ENCODE measurements around the gene CPT1C. TPM values are rescaled to one million over a fixed set of nuclear protein-coding genes. Genes with fewer than 3 reads are reported as not detected.

Gene CPT1C
- total RNA-seq, 8 experiments from 2014 or later: 4.7 to 65.7 (median 36.3) TPM

DNA sequence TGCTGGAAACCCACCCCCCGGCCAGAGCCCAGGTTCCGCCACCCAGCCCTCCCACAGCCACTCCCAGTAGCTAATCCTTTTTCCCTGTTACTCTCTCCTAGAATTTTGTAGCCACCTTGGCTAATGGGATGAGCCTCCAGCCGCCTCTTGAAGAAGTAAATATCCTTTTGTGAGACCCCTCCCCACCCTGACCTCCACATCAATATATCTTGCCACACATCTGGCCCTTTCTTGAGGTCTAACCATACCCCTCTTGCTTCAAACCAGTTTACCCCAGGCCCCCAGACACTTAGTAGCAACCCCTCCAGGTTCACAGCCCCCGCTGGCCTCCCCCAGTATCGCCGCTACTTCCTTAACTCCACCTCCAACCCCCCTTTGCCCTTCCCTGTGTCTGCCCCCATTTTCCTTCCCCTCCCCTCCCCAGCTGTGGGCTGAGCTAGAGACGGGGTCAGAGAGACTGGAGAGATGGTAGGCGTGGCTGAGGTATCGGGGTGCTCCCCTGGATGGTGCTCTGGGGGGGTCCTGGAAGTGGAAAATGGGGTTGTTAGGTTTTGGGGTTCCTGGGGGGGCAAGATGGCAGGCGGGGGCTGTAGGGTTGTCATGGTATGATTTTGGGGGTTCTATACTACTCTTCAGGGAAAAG is 11.0 kb upstream of the CPT1C start:
- WGBS, 10 experiments: 20% methylated on average over 1 of the region's 10 CpGs; no CpG with 5 or more reads in 9 of the 10 experiments
- Histone ChIP-seq H3K4me1 (replicated peaks in 1 of 2) (peaks cover 25 to 26% of the 10 kb centered on the region in 2 donors), H3K4me3 (peak overlapping the region in 2 of 5 donors; percentile 13 to 29), H3K27ac (peak overlapping the region; percentile 24 to 79)
- in situ Hi-C loops (cut with MboI; ENCODE audit: low pct_unique_long_range_greater_than_20kb in 2 of 9, low sequenced_read_pairs in 9 of 9, unreplicated experiment in 9 of 9): no loop called here
- ATAC-seq (replicated peaks in 6 of 8): no peak

- Histone ChIP-seq H3K4me3 (peak overlapping the region in 4 of 5 donors; percentile 2 to 29 (median 8)), H3K27ac (peak overlapping the region; percentile 24 to 79), H3K4me1 (replicated peaks in 1 of 2) (peaks cover 25 to 26% of the 10 kb centered on the region in 2 donors)
- in situ Hi-C loops (cut with MboI; ENCODE audit: low pct_unique_long_range_greater_than_20kb in 2 of 9, low sequenced_read_pairs in 9 of 9, unreplicated experiment in 9 of 9): no loop called here
- 40 to 100% (median 76%) methylated on average over 1 to 19 of the region's 40 CpGs; no CpG with 5 or more reads in 1 of the 10 experiments for WGBS, 10 experiments
- ATAC-seq (replicated peaks in 6 of 8): peak in 7 of 8 experiments; percentile 0 to 36 (median 24)
These were observed 10.2 kb upstream of the CPT1C start for GRCh38 chr19:49680421-49681351.

GRCh38 chr19:49681830-49682229 is 9.1 kb upstream of the CPT1C start:
- 82 to 100% (median 100%) methylated on average over 2 to 6 of the region's 19 CpGs; no CpG with 5 or more reads in 6 of the 10 experiments for WGBS, 10 experiments
- no peak overlapping the region for H3K27ac ChIP-seq
- H3K4me1 ChIP-seq (replicated peaks in 1 of 2): peaks cover 25 to 26% of the 10 kb centered on the region in 2 donors
- no peak for ATAC-seq (replicated peaks in 6 of 8)
- in situ Hi-C loops (cut with MboI; ENCODE audit: low pct_unique_long_range_greater_than_20kb in 2 of 9, low sequenced_read_pairs in 9 of 9, unreplicated experiment in 9 of 9): no loop called here
- no peak overlapping the region for H3K4me3 ChIP-seq

DNA sequence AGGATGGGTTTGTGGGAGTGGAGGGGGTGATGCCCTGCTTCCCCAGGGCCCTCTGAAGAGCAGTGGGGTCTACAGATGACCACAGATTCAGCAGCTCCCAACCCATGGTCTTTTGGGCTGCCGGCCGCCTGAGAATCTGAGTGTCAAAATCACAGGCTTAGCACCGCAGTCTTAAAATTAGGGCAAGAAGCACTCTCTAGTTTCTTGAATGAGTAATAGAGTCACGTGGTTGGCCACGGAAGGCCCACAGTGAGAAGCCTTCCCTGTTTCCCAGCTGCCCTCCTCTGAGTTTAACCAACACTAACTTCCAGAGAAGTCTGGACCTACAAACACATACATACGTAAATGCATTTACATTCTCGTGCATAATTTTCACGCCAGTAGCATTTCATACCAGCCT is 8.6 kb upstream of the CPT1C start:
- 62 to 100% (median 89%) methylated on average over 1 to 8 of the region's 8 CpGs; no CpG with 5 or more reads in 2 of the 10 experiments for WGBS, 10 experiments
- H3K27ac ChIP-seq: no peak overlapping the region
- no peak for ATAC-seq (replicated peaks in 6 of 8)
- peaks cover 25 to 26% of the 10 kb centered on the region in 2 donors for H3K4me1 ChIP-seq (replicated peaks in 1 of 2)
- no peak overlapping the region for H3K4me3 ChIP-seq
- in situ Hi-C loops (cut with MboI; ENCODE audit: low pct_unique_long_range_greater_than_20kb in 2 of 9, low sequenced_read_pairs in 9 of 9, unreplicated experiment in 9 of 9): no loop called here

DNA sequence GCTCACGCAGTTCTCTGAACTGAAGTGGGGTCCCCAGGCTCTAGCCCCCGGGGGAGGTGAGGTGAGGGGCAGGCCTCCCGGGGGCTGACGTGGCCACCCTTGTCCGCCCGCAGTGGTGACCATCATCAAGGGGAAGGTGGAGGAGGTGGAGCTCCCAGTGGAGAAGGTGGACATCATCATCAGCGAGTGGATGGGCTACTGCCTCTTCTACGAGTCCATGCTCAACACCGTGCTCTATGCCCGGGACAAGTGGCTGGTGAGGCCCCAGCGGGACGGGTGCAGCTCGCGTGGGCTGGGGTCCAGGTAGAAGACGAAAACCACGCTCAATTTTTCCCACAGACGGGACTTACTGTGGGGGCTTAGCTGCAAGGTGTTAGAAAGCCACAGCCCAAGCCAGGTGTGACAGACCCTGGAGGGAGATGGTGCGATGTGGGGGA is 7.1 kb upstream of the CPT1C start:
- Histone ChIP-seq H3K27ac (no peak overlapping the region), H3K4me3 (no peak overlapping the region), H3K4me1 (replicated peaks in 1 of 2) (peaks cover 21 to 26% of the 10 kb centered on the region in 2 donors)
- 60 to 100% (median 100%) methylated on average over 1 to 9 of the region's 18 CpGs; no CpG with 5 or more reads in 4 of the 10 experiments for WGBS, 10 experiments
- ATAC-seq (replicated peaks in 6 of 8): no peak
- in situ Hi-C loops (cut with MboI; ENCODE audit: low pct_unique_long_range_greater_than_20kb in 2 of 9, low sequenced_read_pairs in 9 of 9, unreplicated experiment in 9 of 9): no loop called here

GRCh38 chr19:49684251-49684982 is 6.5 kb upstream of the CPT1C start:
- in situ Hi-C loops (cut with MboI; ENCODE audit: low pct_unique_long_range_greater_than_20kb in 2 of 9, low sequenced_read_pairs in 9 of 9, unreplicated experiment in 9 of 9): no loop called here
- no peak overlapping the region for H3K27ac ChIP-seq
- peaks cover 21 to 26% of the 10 kb centered on the region in 2 donors for H3K4me1 ChIP-seq (replicated peaks in 1 of 2)
- no peak overlapping the region for H3K4me3 ChIP-seq
- ATAC-seq (replicated peaks in 6 of 8): peak in 2 of 8 experiments; percentile 7 to 12
- 68 to 100% (median 95%) methylated on average over 1 to 11 of the region's 35 CpGs; no CpG with 5 or more reads in 5 of the 10 experiments for WGBS, 10 experiments

GRCh38 chr19:49684983-49685553 is 5.8 kb upstream of the CPT1C start:
- Histone ChIP-seq H3K4me1 (replicated peaks in 1 of 2) (peaks cover 17 to 22% of the 10 kb centered on the region in 2 donors), H3K27ac (no peak overlapping the region), H3K4me3 (no peak overlapping the region)
- in situ Hi-C loops (cut with MboI; ENCODE audit: low pct_unique_long_range_greater_than_20kb in 2 of 9, low sequenced_read_pairs in 9 of 9, unreplicated experiment in 9 of 9): no loop called here
- WGBS, 10 experiments: 79 to 100% (median 96%) methylated on average over 2 to 8 of the region's 13 CpGs; no CpG with 5 or more reads in 6 of the 10 experiments
- no peak for ATAC-seq (replicated peaks in 6 of 8)

DNA sequence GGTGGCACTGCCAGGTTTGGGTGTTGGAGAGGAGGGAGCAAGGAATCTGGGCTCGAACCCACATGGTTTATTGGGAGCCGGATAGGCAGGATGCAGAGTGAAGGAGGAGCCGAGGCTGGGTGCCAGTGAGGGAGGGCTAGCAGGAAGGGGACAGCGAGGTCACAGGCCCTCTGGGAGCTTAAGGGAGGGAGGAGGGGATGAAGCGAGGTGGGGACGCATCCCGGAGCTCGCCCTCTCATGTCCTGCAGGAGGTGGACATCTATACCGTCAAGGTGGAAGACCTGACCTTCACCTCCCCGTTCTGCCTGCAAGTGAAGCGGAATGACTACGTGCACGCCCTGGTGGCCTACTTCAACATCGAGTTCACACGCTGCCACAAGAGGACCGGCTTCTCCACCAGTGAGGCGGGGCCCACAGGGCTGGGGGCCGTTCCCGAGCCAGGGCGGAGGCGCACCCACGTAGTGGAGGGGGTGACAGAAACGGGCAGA is 5.0 kb upstream of the CPT1C start:
- no peak for ATAC-seq (replicated peaks in 6 of 8)
- WGBS, 10 experiments: 68 to 90% (median 80%) methylated on average over 1 to 7 of the region's 23 CpGs; no CpG with 5 or more reads in 5 of the 10 experiments
- H3K4me3 ChIP-seq: no peak overlapping the region
- in situ Hi-C loops (cut with MboI; ENCODE audit: low pct_unique_long_range_greater_than_20kb in 2 of 9, low sequenced_read_pairs in 9 of 9, unreplicated experiment in 9 of 9): no loop called here
- H3K27ac ChIP-seq: no peak overlapping the region
- H3K4me1 ChIP-seq (replicated peaks in 1 of 2): peaks cover 11 to 16% of the 10 kb centered on the region in 2 donors

DNA sequence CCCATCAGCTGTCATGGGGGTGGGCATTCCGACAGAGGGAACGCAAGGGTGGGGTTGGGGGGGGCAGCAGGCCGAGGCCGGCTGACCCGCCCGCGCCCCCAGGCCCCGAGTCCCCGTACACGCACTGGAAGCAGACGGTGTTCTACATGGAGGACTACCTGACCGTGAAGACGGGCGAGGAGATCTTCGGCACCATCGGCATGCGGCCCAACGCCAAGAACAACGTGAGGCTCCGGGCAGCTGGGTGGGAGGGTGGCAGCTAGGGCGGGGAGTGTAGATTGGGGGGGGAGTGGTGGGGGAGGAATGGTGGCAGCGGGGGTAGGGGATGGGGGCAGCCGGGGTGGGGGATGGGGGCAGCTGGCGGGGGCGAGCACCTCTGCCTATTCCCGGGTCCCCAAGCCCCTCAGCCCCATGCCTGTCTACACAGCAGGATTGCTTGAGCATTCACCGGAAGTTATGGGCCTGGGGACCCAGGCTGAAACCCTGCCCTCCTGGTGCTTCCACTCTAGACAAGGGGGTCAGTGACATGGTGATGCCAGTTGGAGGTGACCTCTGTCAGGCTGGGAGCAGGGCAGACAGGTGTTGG is 4.3 kb upstream of the CPT1C start:
- peaks cover 10 to 14% of the 10 kb centered on the region in 2 donors for H3K4me1 ChIP-seq (replicated peaks in 1 of 2)
- H3K27ac ChIP-seq: no peak overlapping the region
- H3K4me3 ChIP-seq: no peak overlapping the region
- in situ Hi-C loops (cut with MboI; ENCODE audit: low pct_unique_long_range_greater_than_20kb in 2 of 9, low sequenced_read_pairs in 9 of 9, unreplicated experiment in 9 of 9): no loop called here
- no CpG with 5 or more reads among the region's 27 CpGs for WGBS, 10 experiments
- no peak for ATAC-seq (replicated peaks in 6 of 8)

- Histone ChIP-seq H3K4me1 (replicated peaks in 1 of 2) (peaks cover 10 to 16% of the 10 kb centered on the region in 2 donors), H3K4me3 (no peak overlapping the region), H3K27ac (no peak overlapping the region)
- in situ Hi-C loops (cut with MboI; ENCODE audit: low pct_unique_long_range_greater_than_20kb in 2 of 9, low sequenced_read_pairs in 9 of 9, unreplicated experiment in 9 of 9): no loop called here
- no CpG with 5 or more reads among the region's 12 CpGs for WGBS, 10 experiments
- ATAC-seq (replicated peaks in 6 of 8): no peak
These were observed 3.8 kb upstream of the CPT1C start for GRCh38 chr19:49687150-49687549.

- peaks cover 14 to 20% of the 10 kb centered on the region in 2 donors for H3K4me1 ChIP-seq (replicated peaks in 1 of 2)
- ATAC-seq (replicated peaks in 6 of 8): no peak
- 0 to 60% (median 17%) methylated on average over 1 to 3 of the region's 26 CpGs; no CpG with 5 or more reads in 5 of the 10 experiments for WGBS, 10 experiments
- H3K4me3 ChIP-seq: no peak overlapping the region
- no peak overlapping the region for H3K27ac ChIP-seq
- in situ Hi-C loops (cut with MboI; ENCODE audit: low pct_unique_long_range_greater_than_20kb in 2 of 9, low sequenced_read_pairs in 9 of 9, unreplicated experiment in 9 of 9): no loop called here
These were observed 3.2 kb upstream of the CPT1C start for GRCh38 chr19:49687566-49688316.

Data from motor neuron (in vitro differentiated cells).